ENCODE measurements around the gene PLXNA4. TPM values are rescaled to one million over a fixed set of nuclear protein-coding genes. Genes with fewer than 3 reads are reported as not detected.
"Not testable (repeated sequence)": the region's sequence is repeated elsewhere in the genome, so short reads cannot be mapped to it uniquely, and the experiment has no call there.

PLXNA4 gene
- total RNA-seq, 2 experiments from 2014 or later: 0.75 to 0.85 TPM

GRCh38 chr7:132390705-132391104 lies 185.6 kb downstream of the PLXNA4 start:
- no peak overlapping the region for H3K4me3 Mint-ChIP-seq
- ATAC-seq (ENCODE audit: poor library complexity) (no peak), DNase-seq (peak in 3 of 14 experiments; percentile 8 to 37 (median 32))
- H3K4me1 Mint-ChIP-seq (ENCODE audit: low read depth): peaks cover 4% of the 10 kb centered on the region
- H3K9me3 Mint-ChIP-seq: no peaks in the 10 kb centered on the region
- intact Hi-C loops (cut with DNase I, micrococcal nuclease): loop anchor here in 1 of 2 experiments (10.0 kb wide), 1 partner anchor 1044 kb away; no protein-coding TSS in a partner anchor
- Histone ChIP-seq H3K27ac (ENCODE audit: low read depth in 1 of 2, low read length in 2 of 2) (no peak overlapping the region), H3K9me3 (ENCODE audit: control insufficient read depth in 1 of 2, insufficient read depth in 1 of 2, low read length in 2 of 2) (no peaks in the 10 kb centered on the region), H3K4me3 (ENCODE audit: low read length) (no peak overlapping the region), H3K27me3 (ENCODE audit: control insufficient read depth in 1 of 2, insufficient read depth in 2 of 2, low read length in 2 of 2) (peaks cover 0 to 4% of the 10 kb centered on the region in 2 experiments), H3K36me3 (ENCODE audit: insufficient read depth, low read length) (no peaks in the 10 kb centered on the region), H3K4me1 (ENCODE audit: insufficient read depth, low read length) (peaks cover 7% of the 10 kb centered on the region)
- CTCF ChIA-PET: no interaction called here
- H3K36me3 Mint-ChIP-seq (ENCODE audit: low read depth): no peaks in the 10 kb centered on the region
- H3K27ac Mint-ChIP-seq: no peak overlapping the region
- POLR2A ChIA-PET: no interaction called here
- peaks cover 10% of the 10 kb centered on the region for H3K27me3 Mint-ChIP-seq
- TF ChIP-seq CTCF (IDR thresholded peaks at IDR 0.05): no peak

- H3K36me3 Mint-ChIP-seq (ENCODE audit: low read depth); H3K27ac Mint-ChIP-seq; ATAC-seq (ENCODE audit: poor library complexity); H3K9me3 ChIP-seq (ENCODE audit: control insufficient read depth in 1 of 2, insufficient read depth in 1 of 2, low read length in 2 of 2); H3K4me3 ChIP-seq (ENCODE audit: low read length); H3K27ac ChIP-seq (ENCODE audit: low read depth in 1 of 2, low read length in 2 of 2); H3K9me3 Mint-ChIP-seq; H3K36me3 ChIP-seq (ENCODE audit: insufficient read depth, low read length); H3K4me3 Mint-ChIP-seq; CTCF ChIA-PET; DNase-seq; POLR2A ChIA-PET; H3K4me1 ChIP-seq (ENCODE audit: insufficient read depth, low read length); H3K27me3 ChIP-seq (ENCODE audit: control insufficient read depth in 1 of 2, insufficient read depth in 2 of 2, low read length in 2 of 2); H3K4me1 Mint-ChIP-seq (ENCODE audit: low read depth): not testable (repeated sequence)
- intact Hi-C loops (cut with DNase I, micrococcal nuclease): loop anchor here in 1 of 2 experiments (10.0 kb wide), 1 partner anchor 1045 kb away; no protein-coding TSS in a partner anchor
- peaks cover 16% of the 10 kb centered on the region for H3K27me3 Mint-ChIP-seq
These were observed 186.2 kb downstream of the PLXNA4 start for GRCh38 chr7:132390049-132390448.

DNA sequence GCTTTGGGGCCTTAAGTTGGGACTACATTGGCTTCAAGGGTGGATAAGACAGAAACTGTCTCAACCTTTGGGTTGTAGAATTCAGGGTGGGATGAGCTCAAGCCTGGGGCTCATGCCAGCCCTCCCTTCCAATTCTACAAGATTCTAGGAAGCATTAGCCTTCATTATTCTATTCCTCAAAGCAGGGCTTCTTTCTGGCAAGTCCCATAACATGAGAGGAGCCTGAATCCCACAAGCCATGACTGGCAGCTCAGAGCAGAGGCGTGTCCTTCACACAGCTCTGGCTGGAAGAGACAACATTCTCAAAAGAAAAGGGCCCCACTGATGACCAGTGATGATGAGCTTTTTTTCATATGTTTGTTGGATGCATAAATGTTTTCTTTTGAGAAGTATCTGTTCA lies 187.6 kb downstream of the PLXNA4 start:
- ATAC-seq (ENCODE audit: poor library complexity) (no peak), DNase-seq (no peak)
- ChIA-PET POLR2A (no interaction called here), CTCF (no interaction called here)
- no peaks in the 10 kb centered on the region for H3K9me3 ChIP-seq (ENCODE audit: control insufficient read depth in 1 of 2, insufficient read depth in 1 of 2, low read length in 2 of 2)
- no peaks in the 10 kb centered on the region for H3K36me3 ChIP-seq (ENCODE audit: insufficient read depth, low read length)
- peaks cover 0 to 7% of the 10 kb centered on the region in 2 experiments for H3K27me3 ChIP-seq (ENCODE audit: control insufficient read depth in 1 of 2, insufficient read depth in 2 of 2, low read length in 2 of 2)
- no peak for TF ChIP-seq CTCF (IDR thresholded peaks at IDR 0.05)
- intact Hi-C loops (cut with DNase I, micrococcal nuclease): no loop called here
- Mint-ChIP-seq H3K27me3 (peaks cover 16% of the 10 kb centered on the region), H3K36me3 (ENCODE audit: low read depth) (no peaks in the 10 kb centered on the region), H3K4me3 (no peak overlapping the region), H3K27ac (no peak overlapping the region), H3K9me3 (no peaks in the 10 kb centered on the region), H3K4me1 (ENCODE audit: low read depth) (no peaks in the 10 kb centered on the region)
- no peak overlapping the region for H3K27ac ChIP-seq (ENCODE audit: low read depth in 1 of 2, low read length in 2 of 2)
- no peaks in the 10 kb centered on the region for H3K4me1 ChIP-seq (ENCODE audit: insufficient read depth, low read length)
- no peak overlapping the region for H3K4me3 ChIP-seq (ENCODE audit: low read length)

- intact Hi-C loops (cut with DNase I, micrococcal nuclease): no loop called here
- DNase-seq (no peak), ATAC-seq (ENCODE audit: poor library complexity) (no peak)
- Mint-ChIP-seq H3K4me3 (no peak overlapping the region), H3K36me3 (ENCODE audit: low read depth) (no peaks in the 10 kb centered on the region), H3K27ac (no peak overlapping the region), H3K9me3 (no peaks in the 10 kb centered on the region), H3K27me3 (peaks cover 16% of the 10 kb centered on the region), H3K4me1 (ENCODE audit: low read depth) (no peaks in the 10 kb centered on the region)
- CTCF ChIA-PET: no interaction called here
- Histone ChIP-seq H3K4me3 (ENCODE audit: low read length) (no peak overlapping the region), H3K27ac (ENCODE audit: low read depth in 1 of 2, low read length in 2 of 2) (no peak overlapping the region), H3K36me3 (ENCODE audit: insufficient read depth, low read length) (no peaks in the 10 kb centered on the region), H3K27me3 (ENCODE audit: control insufficient read depth in 1 of 2, insufficient read depth in 2 of 2, low read length in 2 of 2) (peaks cover 0 to 9% of the 10 kb centered on the region in 2 experiments), H3K9me3 (ENCODE audit: control insufficient read depth in 1 of 2, insufficient read depth in 1 of 2, low read length in 2 of 2) (no peaks in the 10 kb centered on the region), H3K4me1 (ENCODE audit: insufficient read depth, low read length) (no peaks in the 10 kb centered on the region)
- no peak for TF ChIP-seq CTCF (IDR thresholded peaks at IDR 0.05)
- POLR2A ChIA-PET: no interaction called here
These were observed 188.7 kb downstream of the PLXNA4 start for GRCh38 chr7:132387596-132387995.

Measured in CD4-positive, alpha-beta T cell (primary cell).